ENCODE measurements around the gene HS1BP3. TPM values are rescaled to one million over a fixed set of nuclear protein-coding genes. Genes with fewer than 3 reads are reported as not detected.

Gene HS1BP3
- total and polyA plus RNA-seq, 2 of the 13 experiments (the other 11 are each of a cell fraction or from before 2014, with no cell fraction given) = 15.2 to 22.0 TPM

- TF ChIP-seq PAXIP1 (CRISPR knock-in tag; conservative IDR thresholded peaks at IDR 0.05) (peak; percentile 100), STAT5B (CRISPR knock-in tag; IDR thresholded peaks at IDR 0.05) (peak; percentile 73; the same call in 1 of the 2 replicates), HNF1B (CRISPR knock-in tag; IDR thresholded peaks at IDR 0.05) (peak; percentile 98), FOSL1 (CRISPR knock-in tag; IDR thresholded peaks at IDR 0.05; ENCODE audit: borderline replicate concordance) (peak; percentile 100), CBFB (CRISPR knock-in tag; IDR thresholded peaks at IDR 0.05) (peak; percentile 97), ZFY (CRISPR knock-in tag; IDR thresholded peaks at IDR 0.05) (peak; percentile 85), TP53 (CRISPR knock-in tag; conservative IDR thresholded peaks at IDR 0.05) (peak; percentile 92; the same call in 1 of the 2 replicates), ZNF563 (CRISPR knock-in tag; IDR thresholded peaks at IDR 0.05) (peak; percentile 89), MAF1 (CRISPR knock-in tag; IDR thresholded peaks at IDR 0.05; ENCODE audit: borderline replicate concordance) (peak; percentile 79; the same call in 1 of the 2 replicates), ZMAT5 (CRISPR knock-in tag; IDR thresholded peaks at IDR 0.05; ENCODE audit: borderline replicate concordance, low read depth) (no peak), FOXK2 (IDR thresholded peaks at IDR 0.05) (peak; percentile 94), CBX5 (CRISPR knock-in tag; IDR thresholded peaks at IDR 0.05; ENCODE audit: borderline replicate concordance) (peak; percentile 95; the same call in 1 of the 2 replicates), KAT2B (IDR thresholded peaks at IDR 0.05; ENCODE audit: borderline replicate concordance, low read depth, low read length) (no peak), MYNN (CRISPR knock-in tag; IDR thresholded peaks at IDR 0.05; ENCODE audit: low read depth) (no peak), PREB (CRISPR knock-in tag; IDR thresholded peaks at IDR 0.05) (no peak), ZBTB43 (CRISPR knock-in tag; conservative IDR thresholded peaks at IDR 0.05) (peak; percentile 96), TGIF2 (CRISPR knock-in tag; IDR thresholded peaks at IDR 0.05) (peak; percentile 95), PHF20 (CRISPR knock-in tag; IDR thresholded peaks at IDR 0.05) (no peak; the same call in none of the 2 replicates), GPBP1L1 (CRISPR knock-in tag; IDR thresholded peaks at IDR 0.05) (no peak)
Observed at GRCh38 chr2:20593072-20594034, 57.5 kb downstream of the HS1BP3 start (continued).

All from HepG2 (cell line).